Breast epithelium (tissue), 4 donors: Measurements from ENCODE around the gene SLC44A1. TPM values are rescaled to one million over a fixed set of nuclear protein-coding genes. Genes with fewer than 3 reads are reported as not detected.

Experiments used
- DNase-seq, 2 donors: peaks; one replicate each; pipeline ENCODE4 v3.0.0-alpha.2; 2019; ENCODE audit warnings: low spot score in 2 of 2
- H3K27ac ChIP-seq, 2 donors: fragments of 200-600 bp; sonication (generic) in 1 of 2; one replicate each; pipeline ENCODE4 v1.5.1; 2016 to 2019; ENCODE audit warnings: mild to moderate bottlenecking in 1 of 2
- H3K27me3 ChIP-seq, 2 donors: fragments of 200-600 bp; sonication (generic) in 1 of 2; one replicate each; pipeline versions ENCODE4 v1.5.1 to v1.6.0; 2017 to 2019; ENCODE audit warnings: control low read depth in 1 of 2, mild to moderate bottlenecking in 1 of 2
- H3K36me3 ChIP-seq: fragments of 200-600 bp; one replicate; pipeline ENCODE4 v1.5.1; 2019
- H3K4me1 ChIP-seq, 2 donors: fragments of 200-600 bp; sonication (generic); one replicate each; pipeline ENCODE4 v1.5.1; 2016 to 2019; ENCODE audit warnings: control low read depth in 1 of 2
- H3K4me3 ChIP-seq, 3 donors: fragments of 200-600 bp; sonication (generic); 1 replicate in 2 of 3; 2 replicates in 1 of 3; pipeline ENCODE4 v1.5.1; 2016 to 2019; ENCODE audit warnings: mild to moderate bottlenecking in 3 of 3, moderate library complexity in 2 of 3
- H3K9me3 ChIP-seq, 2 donors: fragments of 200-600 bp; sonication (generic) in 1 of 2; one replicate each; pipeline ENCODE4 v1.5.1; 2016 to 2019; ENCODE audit warnings: control low read depth in 1 of 2
- POLR2A ChIP-seq: fragments of 450-650 bp; IDR thresholded peaks from one replicate; pipeline ENCODE4 v1.6.1; 2016; ENCODE audit warnings: antibody characterized with exemption, mild to moderate bottlenecking, moderate library complexity
- POLR2AphosphoS5 ChIP-seq, 3 donors: sonication (generic); formaldehyde crosslinking; IDR thresholded peaks; one replicate each; pipeline ENCODE4 v1.6.1; 2017; ENCODE audit warnings: antibody characterized with exemption in 3 of 3
- intact Hi-C: fragments of 100-400 bp; cut with DNase I; formaldehyde crosslinking; loops from one replicate; pipeline ENCODE4 v1.15.1; 2023; ENCODE audit warnings: low total_unique reads
- total RNA-seq, 3 donors: library from RNA; depleted of rRNA; stranded (reverse); fragments of >200 nt; gene quantifications; one replicate each; pipeline ENCODE4 v1.1.0, GENCODE V29; 2016
- TF ChIP-seq, protein P1 (sequence below), 3 donors: fragments of 450-650 bp; IDR thresholded peaks; one replicate each; pipeline ENCODE4 v1.5.1; 2016 to 2017; ENCODE audit warnings: antibody characterized with exemption in 3 of 3, mild to moderate bottlenecking in 3 of 3, moderate library complexity in 3 of 3

SLC44A1 gene
- total RNA-seq, 3 donors from 2014 or later, result 53.7 to 62.6 (median 61.1) TPM

DNA sequence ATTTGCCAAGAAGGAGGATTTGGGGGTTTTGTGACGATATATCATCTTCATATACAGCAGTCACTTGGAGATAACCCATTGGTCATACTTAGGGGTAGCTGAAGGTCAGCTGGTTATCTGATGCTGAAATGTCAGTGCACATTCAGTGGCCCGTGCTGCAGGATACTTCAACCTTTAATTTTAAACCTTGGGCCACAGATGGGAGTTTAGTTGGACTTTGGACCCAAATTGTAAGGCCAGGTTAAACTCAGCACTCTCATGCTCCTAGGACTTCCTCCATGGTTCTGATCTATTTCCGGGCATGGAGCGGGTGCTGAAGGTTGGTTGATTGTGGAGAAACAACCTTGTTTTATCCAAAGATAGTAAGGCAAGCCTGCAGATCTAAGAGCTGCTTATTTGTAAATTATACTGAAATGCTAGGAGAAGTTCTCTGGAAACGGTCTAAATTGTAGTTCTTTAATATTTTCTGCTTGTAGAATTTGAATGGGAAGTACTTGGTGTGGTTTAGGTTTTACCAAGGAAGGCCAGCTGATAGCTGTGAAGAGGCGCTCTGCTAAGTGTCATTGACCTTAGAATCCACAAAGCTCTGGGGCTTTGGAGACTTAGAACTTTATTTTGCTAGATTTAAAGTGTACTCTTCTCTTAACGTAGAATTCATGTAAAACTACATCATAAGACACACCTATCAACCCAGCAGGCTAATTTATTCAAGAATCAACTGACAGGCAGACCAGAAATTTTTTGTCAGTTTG lies 38.6 kb downstream of the SLC44A1 start:
- intact Hi-C loops, result no loop called here
- Histone ChIP-seq H3K27me3 (no peaks in the 10 kb centered on the region), H3K4me3 (no peak overlapping the region), H3K27ac (no peak overlapping the region), H3K4me1 (no peaks in the 10 kb centered on the region), H3K36me3 (no peaks in the 10 kb centered on the region), H3K9me3 (no peaks in the 10 kb centered on the region)
- no peak for DNase-seq
- TF ChIP-seq, protein P1, sequence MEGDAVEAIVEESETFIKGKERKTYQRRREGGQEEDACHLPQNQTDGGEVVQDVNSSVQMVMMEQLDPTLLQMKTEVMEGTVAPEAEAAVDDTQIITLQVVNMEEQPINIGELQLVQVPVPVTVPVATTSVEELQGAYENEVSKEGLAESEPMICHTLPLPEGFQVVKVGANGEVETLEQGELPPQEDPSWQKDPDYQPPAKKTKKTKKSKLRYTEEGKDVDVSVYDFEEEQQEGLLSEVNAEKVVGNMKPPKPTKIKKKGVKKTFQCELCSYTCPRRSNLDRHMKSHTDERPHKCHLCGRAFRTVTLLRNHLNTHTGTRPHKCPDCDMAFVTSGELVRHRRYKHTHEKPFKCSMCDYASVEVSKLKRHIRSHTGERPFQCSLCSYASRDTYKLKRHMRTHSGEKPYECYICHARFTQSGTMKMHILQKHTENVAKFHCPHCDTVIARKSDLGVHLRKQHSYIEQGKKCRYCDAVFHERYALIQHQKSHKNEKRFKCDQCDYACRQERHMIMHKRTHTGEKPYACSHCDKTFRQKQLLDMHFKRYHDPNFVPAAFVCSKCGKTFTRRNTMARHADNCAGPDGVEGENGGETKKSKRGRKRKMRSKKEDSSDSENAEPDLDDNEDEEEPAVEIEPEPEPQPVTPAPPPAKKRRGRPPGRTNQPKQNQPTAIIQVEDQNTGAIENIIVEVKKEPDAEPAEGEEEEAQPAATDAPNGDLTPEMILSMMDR (IDR thresholded peaks at IDR 0.05), result no peak
- TF ChIP-seq POLR2AphosphoS5 (IDR thresholded peaks at IDR 0.05) (no peak), POLR2A (no peak)

DNA sequence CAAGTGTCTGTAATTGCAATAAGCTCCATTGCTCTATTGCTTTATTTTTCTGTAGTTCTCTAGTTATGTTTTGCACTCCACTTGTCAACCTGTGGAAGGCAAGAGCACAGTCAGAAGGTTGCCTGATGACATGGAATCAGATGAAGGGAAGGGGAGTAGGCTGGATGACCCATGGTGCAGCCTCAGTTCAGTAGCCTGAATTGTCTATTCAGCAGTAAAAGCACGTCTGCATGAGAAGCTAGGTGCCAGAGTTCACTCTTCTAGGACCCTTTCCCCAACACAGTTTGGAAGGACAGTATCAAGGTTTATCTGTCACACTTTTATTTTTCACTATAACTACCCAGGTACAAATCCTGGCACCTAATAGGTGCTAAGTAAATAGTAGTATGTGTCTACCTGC lies 39.3 kb downstream of the SLC44A1 start:
- Histone ChIP-seq H3K4me1 (no peaks in the 10 kb centered on the region), H3K9me3 (no peaks in the 10 kb centered on the region), H3K4me3 (no peak overlapping the region), H3K27ac (no peak overlapping the region), H3K27me3 (no peaks in the 10 kb centered on the region), H3K36me3 (no peaks in the 10 kb centered on the region)
- intact Hi-C loops, result no loop called here
- no peak for DNase-seq
- TF ChIP-seq, protein P1 (IDR thresholded peaks at IDR 0.05), result no peak
- TF ChIP-seq POLR2AphosphoS5 (IDR thresholded peaks at IDR 0.05) (no peak), POLR2A (no peak)

DNA sequence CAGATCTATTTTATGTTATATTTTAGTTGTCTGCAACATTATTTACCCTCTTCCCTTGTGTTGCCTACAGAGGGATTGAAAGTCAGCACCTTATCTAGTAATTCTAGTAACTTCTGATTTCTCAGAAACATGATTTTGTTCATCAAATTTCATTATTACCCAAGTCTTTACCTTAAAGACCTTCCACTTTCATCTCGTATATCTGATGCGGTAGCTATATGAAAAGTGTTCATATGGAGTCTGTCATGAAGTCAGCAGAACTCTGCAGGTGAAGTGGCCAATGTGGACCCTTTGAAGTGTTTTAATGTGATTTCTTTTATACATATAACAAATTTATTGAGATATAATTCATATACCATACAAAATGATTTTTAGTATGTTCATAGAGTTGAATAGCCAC lies 40.0 kb downstream of the SLC44A1 start:
- Histone ChIP-seq H3K4me1 (no peaks in the 10 kb centered on the region), H3K9me3 (no peaks in the 10 kb centered on the region), H3K27me3 (no peaks in the 10 kb centered on the region), H3K4me3 (no peak overlapping the region), H3K36me3 (no peaks in the 10 kb centered on the region), H3K27ac (no peak overlapping the region)
- TF ChIP-seq POLR2AphosphoS5 (IDR thresholded peaks at IDR 0.05) (no peak), POLR2A (no peak)
- TF ChIP-seq, protein P1 (IDR thresholded peaks at IDR 0.05), result no peak
- intact Hi-C loops, result no loop called here
- DNase-seq, result no peak

DNA sequence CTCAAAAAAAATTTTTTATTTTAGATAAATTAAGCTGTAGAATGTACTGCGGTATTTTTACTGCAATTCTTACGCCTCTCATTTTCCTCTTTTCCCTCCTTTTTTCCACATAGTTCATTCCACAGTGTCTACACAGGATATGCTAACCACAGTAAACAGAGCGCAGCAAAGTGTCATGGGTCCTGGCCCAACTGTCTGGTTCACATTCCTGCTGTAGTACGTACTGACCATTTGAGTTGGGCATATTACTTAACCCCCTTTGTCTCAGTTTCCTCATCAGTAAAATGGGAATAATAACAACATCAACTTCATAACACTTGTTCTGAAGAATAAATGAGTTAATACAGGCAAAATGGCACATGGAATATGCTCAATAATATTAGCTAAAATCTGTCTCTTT lies 41.6 kb downstream of the SLC44A1 start:
- DNase-seq, result no peak
- Histone ChIP-seq H3K36me3 (no peaks in the 10 kb centered on the region), H3K9me3 (no peaks in the 10 kb centered on the region), H3K27me3 (no peaks in the 10 kb centered on the region), H3K27ac (no peak overlapping the region), H3K4me1 (peaks cover 0 to 5% of the 10 kb centered on the region in 2 donors), H3K4me3 (no peak overlapping the region)
- TF ChIP-seq, protein P1 (IDR thresholded peaks at IDR 0.05), result no peak
- no peak for TF ChIP-seq POLR2A
- no peak for TF ChIP-seq POLR2AphosphoS5 (IDR thresholded peaks at IDR 0.05)
- intact Hi-C loops, result no loop called here

DNA sequence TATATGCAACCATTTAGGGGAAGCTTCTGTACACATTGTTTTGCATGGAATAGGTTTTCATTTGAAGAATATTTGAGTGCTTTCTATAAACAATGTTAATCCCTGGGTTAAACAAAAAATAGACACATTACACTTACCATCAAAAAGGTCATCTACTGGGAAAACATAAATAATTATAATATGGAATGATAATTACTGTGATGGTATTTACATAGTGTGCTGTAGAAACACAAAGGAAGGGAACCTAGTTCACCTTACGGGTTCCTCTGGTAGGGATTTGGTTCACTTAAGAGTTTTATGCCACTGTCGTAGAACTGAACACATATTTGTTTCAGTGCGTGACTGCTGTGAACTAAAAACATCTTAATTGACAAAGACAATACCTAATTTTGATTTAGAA lies 44.9 kb downstream of the SLC44A1 start:
- intact Hi-C loops, result no loop called here
- TF ChIP-seq POLR2A (no peak), POLR2AphosphoS5 (IDR thresholded peaks at IDR 0.05) (no peak)
- TF ChIP-seq, protein P1 (IDR thresholded peaks at IDR 0.05), result no peak
- no peaks in the 10 kb centered on the region for H3K36me3 ChIP-seq

More for the DNA sequence above, 44.9 kb downstream of the SLC44A1 start:
- Histone ChIP-seq H3K9me3 (no peaks in the 10 kb centered on the region), H3K27ac (no peak overlapping the region), H3K27me3 (no peaks in the 10 kb centered on the region), H3K4me3 (no peak overlapping the region), H3K4me1 (peaks cover 0 to 14% of the 10 kb centered on the region in 2 donors)
- DNase-seq, result no peak
